Dedifferentiated amniotic fluid mesenchymal stem cell (primary cell): Measurements from ENCODE around the gene GFRA4.

Experiments
- DNase-seq: peaks from one replicate; pipeline ENCODE4 v3.0.0-alpha.2; 2016; ENCODE audit errors: extremely low spot score

The GFRA4 gene

GRCh38 chr20:3694864-3695263 lies 31.7 kb upstream of the GFRA4 start:
- no peak for DNase-seq

- DNase-seq, result no peak
Measured at GRCh38 chr20:3693376-3693775, 30.2 kb upstream of the GFRA4 start.

GRCh38 chr20:3692706-3693294 lies 29.6 kb upstream of the GFRA4 start:
- DNase-seq, result no peak

GRCh38 chr20:3691897-3692296 lies 28.7 kb upstream of the GFRA4 start:
- no peak for DNase-seq

- no peak for DNase-seq
Measured at GRCh38 chr20:3691306-3691705, 28.1 kb upstream of the GFRA4 start.

- DNase-seq, result no peak
Measured at GRCh38 chr20:3690413-3690812, 27.2 kb upstream of the GFRA4 start.

- no peak for DNase-seq
Measured at GRCh38 chr20:3689978-3690377, 26.8 kb upstream of the GFRA4 start.

GRCh38 chr20:3687655-3688054 lies 24.5 kb upstream of the GFRA4 start:
- peak; percentile 54 for DNase-seq

GRCh38 chr20:3686867-3687321 lies 23.7 kb upstream of the GFRA4 start:
- peak; percentile 97 for DNase-seq

- no peak for DNase-seq
Measured at GRCh38 chr20:3686421-3686820, 23.2 kb upstream of the GFRA4 start.

- no peak for DNase-seq
Measured at GRCh38 chr20:3685341-3685740, 22.1 kb upstream of the GFRA4 start.

GRCh38 chr20:3681931-3682781 lies 19.0 kb upstream of the GFRA4 start, which contains the start of gene ADAM33:
Gene ADAM33 (minus strand): TSS chr20:3682010. CDS start chr20:3682004, 6 bp downstream.
- no peak for DNase-seq

GRCh38 chr20:3681352-3681930 lies 18.2 kb upstream of the GFRA4 start:
- no peak for DNase-seq

GRCh38 chr20:3680701-3681351 lies 17.6 kb upstream of the GFRA4 start:
- DNase-seq, result no peak

- peak; percentile 78 for DNase-seq
Measured at GRCh38 chr20:3679749-3680700, 16.8 kb upstream of the GFRA4 start.

GRCh38 chr20:3678856-3679720 lies 15.9 kb upstream of the GFRA4 start:
- no peak for DNase-seq

- DNase-seq, result no peak
Measured at GRCh38 chr20:3678198-3678597, 15.0 kb upstream of the GFRA4 start.

GRCh38 chr20:3677733-3678132 lies 14.5 kb upstream of the GFRA4 start:
- no peak for DNase-seq

- DNase-seq, result no peak
Measured at GRCh38 chr20:3674995-3675900, 12.0 kb upstream of the GFRA4 start.
